Rectal smooth muscle tissue (tissue), 1 donor: ENCODE data around the gene YBX2.

Experiments used
- H3K27ac ChIP-seq: one replicate; pipeline ENCODE4 v1.7.0; 2013; ENCODE audit warnings: low read depth, low read length, inconsistent platforms
- H3K27me3 ChIP-seq: one replicate; pipeline ENCODE4 v1.7.0; 2013; ENCODE audit warnings: low read length; ENCODE audit not compliant: control insufficient read depth, insufficient read depth
- H3K36me3 ChIP-seq: one replicate; pipeline ENCODE4 v1.7.0; 2013; ENCODE audit warnings: low read length; ENCODE audit not compliant: control insufficient read depth, insufficient read depth
- H3K4me1 ChIP-seq: one replicate; pipeline ENCODE4 v1.7.0; 2013; ENCODE audit warnings: low read length; ENCODE audit not compliant: control insufficient read depth, insufficient read depth
- H3K4me3 ChIP-seq: one replicate; pipeline ENCODE4 v1.7.0; 2013; ENCODE audit warnings: low read length
- H3K9ac ChIP-seq: one replicate; pipeline ENCODE4 v1.7.0; 2013; ENCODE audit warnings: low read length

The YBX2 gene

GRCh38 chr17:7329374-7329996 is 35.0 kb upstream of the YBX2 start:
- peaks cover 4% of the 10 kb centered on the region for H3K36me3 ChIP-seq
- H3K4me1 ChIP-seq, result peaks cover 4% of the 10 kb centered on the region

GRCh38 chr17:7328840-7329373 is 34.5 kb upstream of the YBX2 start, which contains the start of gene NEURL4:
Gene NEURL4, minus strand, starts transcription at chr17:7329335. Its CDS starts 23 bp downstream, at chr17:7329312.
- Histone ChIP-seq H3K4me3 (peak within 1 kb of the TSS; percentile 93), H3K4me1 (peaks cover 4% of the 10 kb centered on the region), H3K9ac (peak within 1 kb of the TSS; percentile 80), H3K27ac (peak within 1 kb of the TSS; percentile 96), H3K36me3 (peaks cover 10% of the 10 kb centered on the region), H3K27me3 (no peaks in the 10 kb centered on the region)

More at GRCh38 chr17:7329374-7329996, 35.0 kb upstream of the YBX2 start:
- H3K27ac ChIP-seq, result peak overlapping the region; percentile 96
- H3K4me3 ChIP-seq, result peak overlapping the region; percentile 93
- H3K27me3 ChIP-seq, result no peaks in the 10 kb centered on the region
- H3K9ac ChIP-seq, result peak overlapping the region; percentile 61

GRCh38 chr17:7328009-7328408 is 33.6 kb upstream of the YBX2 start:
- H3K4me3 ChIP-seq, result no peak overlapping the region
- H3K9ac ChIP-seq, result peak overlapping the region; percentile 30
- H3K36me3 ChIP-seq, result peaks cover 18% of the 10 kb centered on the region
- no peaks in the 10 kb centered on the region for H3K27me3 ChIP-seq
- H3K4me1 ChIP-seq, result peaks cover 4% of the 10 kb centered on the region
- no peak overlapping the region for H3K27ac ChIP-seq

- Histone ChIP-seq H3K4me1 (peaks cover 4% of the 10 kb centered on the region), H3K36me3 (peaks cover 23% of the 10 kb centered on the region), H3K27ac (no peak overlapping the region), H3K9ac (no peak overlapping the region), H3K4me3 (no peak overlapping the region), H3K27me3 (no peaks in the 10 kb centered on the region)
Observed at GRCh38 chr17:7327501-7327900, 33.1 kb upstream of the YBX2 start.

- H3K27me3 ChIP-seq, result no peaks in the 10 kb centered on the region
- H3K9ac ChIP-seq, result no peak overlapping the region
- no peak overlapping the region for H3K27ac ChIP-seq
- H3K4me3 ChIP-seq, result no peak overlapping the region
- H3K36me3 ChIP-seq, result peaks cover 27% of the 10 kb centered on the region
- peaks cover 4% of the 10 kb centered on the region for H3K4me1 ChIP-seq
Observed at GRCh38 chr17:7327056-7327455, 32.6 kb upstream of the YBX2 start.

GRCh38 chr17:7326186-7326585 is 31.7 kb upstream of the YBX2 start:
- H3K4me3 ChIP-seq, result no peak overlapping the region
- H3K36me3 ChIP-seq, result peaks cover 36% of the 10 kb centered on the region
- H3K27me3 ChIP-seq, result no peaks in the 10 kb centered on the region
- peaks cover 4% of the 10 kb centered on the region for H3K4me1 ChIP-seq
- H3K9ac ChIP-seq, result no peak overlapping the region
- H3K27ac ChIP-seq, result no peak overlapping the region

- H3K9ac ChIP-seq, result no peak overlapping the region
- no peak overlapping the region for H3K27ac ChIP-seq
- H3K36me3 ChIP-seq, result peaks cover 40% of the 10 kb centered on the region
- no peak overlapping the region for H3K4me3 ChIP-seq
- peaks cover 4% of the 10 kb centered on the region for H3K4me1 ChIP-seq
- no peaks in the 10 kb centered on the region for H3K27me3 ChIP-seq
Observed at GRCh38 chr17:7325031-7325528, 30.6 kb upstream of the YBX2 start.

GRCh38 chr17:7324438-7324779 is 30.0 kb upstream of the YBX2 start:
- H3K4me1 ChIP-seq, result peaks cover 4% of the 10 kb centered on the region
- peaks cover 40% of the 10 kb centered on the region for H3K36me3 ChIP-seq
- H3K27ac ChIP-seq, result no peak overlapping the region
- H3K9ac ChIP-seq, result no peak overlapping the region
- H3K4me3 ChIP-seq, result no peak overlapping the region
- H3K27me3 ChIP-seq, result no peaks in the 10 kb centered on the region

GRCh38 chr17:7323731-7324437 is 29.4 kb upstream of the YBX2 start:
- peaks cover 42% of the 10 kb centered on the region for H3K36me3 ChIP-seq
- no peak overlapping the region for H3K9ac ChIP-seq
- peaks cover 4% of the 10 kb centered on the region for H3K4me1 ChIP-seq
- no peaks in the 10 kb centered on the region for H3K27me3 ChIP-seq
- H3K4me3 ChIP-seq, result no peak overlapping the region
- no peak overlapping the region for H3K27ac ChIP-seq

- no peak overlapping the region for H3K4me3 ChIP-seq
- no peak overlapping the region for H3K9ac ChIP-seq
- H3K4me1 ChIP-seq, result no peaks in the 10 kb centered on the region
- no peak overlapping the region for H3K27ac ChIP-seq
- peaks cover 46% of the 10 kb centered on the region for H3K36me3 ChIP-seq
- no peaks in the 10 kb centered on the region for H3K27me3 ChIP-seq
Observed at GRCh38 chr17:7322520-7323194, 28.2 kb upstream of the YBX2 start.

- H3K9ac ChIP-seq, result no peak overlapping the region
- peaks cover 51% of the 10 kb centered on the region for H3K36me3 ChIP-seq
- H3K4me3 ChIP-seq, result no peak overlapping the region
- no peaks in the 10 kb centered on the region for H3K27me3 ChIP-seq
- no peaks in the 10 kb centered on the region for H3K4me1 ChIP-seq
- H3K27ac ChIP-seq, result no peak overlapping the region
Observed at GRCh38 chr17:7321466-7321865, 27.0 kb upstream of the YBX2 start.

GRCh38 chr17:7318121-7318860 is 23.9 kb upstream of the YBX2 start:
- Histone ChIP-seq H3K4me3 (no peak overlapping the region), H3K27me3 (no peaks in the 10 kb centered on the region), H3K4me1 (peaks cover 13% of the 10 kb centered on the region), H3K27ac (no peak overlapping the region), H3K36me3 (peaks cover 40% of the 10 kb centered on the region), H3K9ac (no peak overlapping the region)
